Endothelial cell of umbilical vein (primary cell): ENCODE data around the gene ANKH.

Source experiments
- CTCF ChIP-seq, 2 donors: IDR thresholded peaks; 1 replicate in 1 of 2; 2 replicates in 1 of 2; pipeline ENCODE4 v1.5.1; 2011; ENCODE audit warnings: low read length in 2 of 2, mild to moderate bottlenecking in 2 of 2, moderate library complexity in 2 of 2, control low read depth in 1 of 2, inconsistent platforms in 1 of 2, low read depth in 1 of 2; ENCODE audit not compliant: insufficient read depth in 1 of 2; ENCODE audit errors: extremely low read depth in 1 of 2
- EZH2 ChIP-seq: IDR thresholded peaks from 2 replicates; pipeline ENCODE4 v1.6.1; 2012; ENCODE audit warnings: borderline replicate concordance, low read depth, mild to moderate bottlenecking, moderate library complexity, low read length, inconsistent platforms; ENCODE audit not compliant: severe bottlenecking
- FOS ChIP-seq: IDR thresholded peaks from 2 replicates; pipeline ENCODE4 v1.6.1; 2011; ENCODE audit warnings: mild to moderate bottlenecking, low read length, moderate library complexity, borderline replicate concordance; ENCODE audit not compliant: insufficient read depth
- GATA2 ChIP-seq: IDR thresholded peaks from 2 replicates; pipeline ENCODE4 v1.7.0; 2011; ENCODE audit warnings: low read depth, mild to moderate bottlenecking, moderate library complexity, mixed read lengths, low read length; ENCODE audit not compliant: insufficient read length, insufficient read depth
- JUN ChIP-seq: IDR thresholded peaks from 2 replicates; pipeline ENCODE4 v1.6.1; 2011; ENCODE audit warnings: borderline replicate concordance, low read depth; ENCODE audit not compliant: insufficient read length, insufficient read depth
- MAX ChIP-seq: IDR thresholded peaks from 2 replicates; pipeline ENCODE4 v1.6.1; 2011; ENCODE audit not compliant: insufficient read depth, insufficient read length
- MYC ChIP-seq: IDR thresholded peaks from one replicate; pipeline ENCODE4 v1.6.1; 2011; ENCODE audit warnings: mild to moderate bottlenecking, low read depth, low read length
- POLR2A ChIP-seq: IDR thresholded peaks from 2 replicates; pipeline ENCODE4 v1.6.1; 2012; ENCODE audit warnings: low read depth, mild to moderate bottlenecking, control low read depth, low read length
- POLR2AphosphoS5 ChIP-seq: IDR thresholded peaks from 2 replicates; pipeline ENCODE4 v1.6.1; 2012; ENCODE audit warnings: low read depth, mild to moderate bottlenecking, control low read depth, low read length, moderate library complexity; ENCODE audit not compliant: insufficient read depth

GRCh38 chr5:14712131-14712530 is 159.4 kb downstream of the ANKH start:
- TF ChIP-seq POLR2A (no peak), EZH2 (no peak), CTCF (IDR thresholded peaks at IDR 0.05; ENCODE audit: extremely low read depth in 1 of 2, insufficient read depth in 1 of 2, low read depth in 1 of 2, low read length in 2 of 2) (no peak), MAX (no peak), POLR2AphosphoS5 (no peak), MYC (no peak), GATA2 (no peak), FOS (no peak), JUN (no peak)
